Measurements from ENCODE around the gene ARHGEF18. TPM values are rescaled to one million over a fixed set of nuclear protein-coding genes. Genes with fewer than 3 reads are reported as not detected.
"Not testable (repeated sequence)": the region's sequence is repeated elsewhere in the genome, so short reads cannot be mapped to it uniquely, and the experiment has no call there.

Gene ARHGEF18
- total RNA-seq, 1 experiment from 2014 or later, result 27.4 TPM

- not testable (repeated sequence) for DNase-seq (ENCODE audit: low spot score)
Observed at GRCh38 chr19:7346997-7347396, 1.7 kb upstream of the ARHGEF18 start.

GRCh38 chr19:7349231-7349591 lies 474 bp downstream of the ARHGEF18 start:
- DNase-seq (ENCODE audit: low spot score), result no peak

GRCh38 chr19:7349961-7350711 lies 1.4 kb downstream of the ARHGEF18 start:
- DNase-seq (ENCODE audit: low spot score), result no peak

GRCh38 chr19:7351861-7352260 lies 3.1 kb downstream of the ARHGEF18 start:
- no peak for DNase-seq (ENCODE audit: low spot score)

GRCh38 chr19:7355151-7355820 lies 6.5 kb downstream of the ARHGEF18 start:
- DNase-seq (ENCODE audit: low spot score), result no peak

GRCh38 chr19:7355871-7356270 lies 7.1 kb downstream of the ARHGEF18 start:
- no peak for DNase-seq (ENCODE audit: low spot score)

- no peak for DNase-seq (ENCODE audit: low spot score)
Observed at GRCh38 chr19:7356899-7357627, 8.3 kb downstream of the ARHGEF18 start.

- no peak for DNase-seq (ENCODE audit: low spot score)
Observed at GRCh38 chr19:7358102-7358597, 9.4 kb downstream of the ARHGEF18 start.

- DNase-seq (ENCODE audit: low spot score), result no peak
Observed at GRCh38 chr19:7360393-7360984, 11.8 kb downstream of the ARHGEF18 start.

- DNase-seq (ENCODE audit: low spot score), result no peak
Observed at GRCh38 chr19:7363225-7363624, 14.5 kb downstream of the ARHGEF18 start.

GRCh38 chr19:7366701-7367420 lies 18.1 kb downstream of the ARHGEF18 start:
- DNase-seq (ENCODE audit: low spot score), result peak; percentile 59

GRCh38 chr19:7368456-7368855 lies 19.7 kb downstream of the ARHGEF18 start:
- no peak for DNase-seq (ENCODE audit: low spot score)

- DNase-seq (ENCODE audit: low spot score), result peak; percentile 42
Observed at GRCh38 chr19:7368866-7369265, 20.1 kb downstream of the ARHGEF18 start.

- DNase-seq (ENCODE audit: low spot score), result no peak
Observed at GRCh38 chr19:7370546-7370945, 21.8 kb downstream of the ARHGEF18 start.

- no peak for DNase-seq (ENCODE audit: low spot score)
Observed at GRCh38 chr19:7371001-7371400, 22.3 kb downstream of the ARHGEF18 start.

- no peak for DNase-seq (ENCODE audit: low spot score)
Observed at GRCh38 chr19:7372810-7373209, 24.1 kb downstream of the ARHGEF18 start.

- no peak for DNase-seq (ENCODE audit: low spot score)
Observed at GRCh38 chr19:7373862-7374261, 25.1 kb downstream of the ARHGEF18 start.

- no peak for DNase-seq (ENCODE audit: low spot score)
Observed at GRCh38 chr19:7376151-7376852, 27.6 kb downstream of the ARHGEF18 start.

GRCh38 chr19:7377196-7377595 lies 28.5 kb downstream of the ARHGEF18 start:
- no peak for DNase-seq (ENCODE audit: low spot score)

GRCh38 chr19:7381073-7381390 lies 32.3 kb downstream of the ARHGEF18 start:
- DNase-seq (ENCODE audit: low spot score), result no peak

- DNase-seq (ENCODE audit: low spot score), result no peak
Observed at GRCh38 chr19:7382694-7383093, 34.0 kb downstream of the ARHGEF18 start.

Data from H4 (cell line).